Loucy (cell line): ENCODE measurements around the gene ATP10B.

Source experiments
- H2AFZ ChIP-seq: fragments of 200-600 bp; sonication (generic); 2 replicates; pipeline ENCODE4 v1.6.0; 2016; ENCODE audit warnings: antibody characterized with exemption, mild to moderate bottlenecking, low read length, moderate library complexity
- H3F3A ChIP-seq: fragments of 200-600 bp; 2 replicates; pipeline ENCODE4 v1.6.0; 2016; ENCODE audit warnings: antibody characterized with exemption, low read depth, mild to moderate bottlenecking
- H3K27me3 ChIP-seq: fragments of 200-600 bp; sonication (generic); 2 replicates; pipeline ENCODE4 v1.6.1; 2014; ENCODE audit warnings: low read length, mild to moderate bottlenecking; ENCODE audit not compliant: insufficient read depth, poor library complexity, severe bottlenecking
- H3K36me3 ChIP-seq: fragments of 200-600 bp; sonication (generic); 2 replicates; pipeline ENCODE4 v1.6.1; 2016; ENCODE audit warnings: low read length; ENCODE audit not compliant: insufficient read depth
- H3K4me1 ChIP-seq: fragments of 200-600 bp; sonication (generic); 2 replicates; pipeline ENCODE4 v1.5.1; 2014; ENCODE audit warnings: low read length, mild to moderate bottlenecking; ENCODE audit not compliant: insufficient read depth, poor library complexity, severe bottlenecking
- H3K4me2 ChIP-seq: fragments of 200-600 bp; sonication (generic); 2 replicates; pipeline ENCODE4 v1.6.0; 2014; ENCODE audit warnings: antibody characterized with exemption, low read length, low read depth, mild to moderate bottlenecking; ENCODE audit not compliant: poor library complexity, severe bottlenecking
- H3K4me3 ChIP-seq: fragments of 200-600 bp; sonication (generic); 2 replicates; pipeline ENCODE4 v1.5.1; 2014; ENCODE audit warnings: low read length, mild to moderate bottlenecking, mixed read lengths; ENCODE audit not compliant: poor library complexity, severe bottlenecking
- H3K79me2 ChIP-seq: fragments of 200-600 bp; sonication (generic); 2 replicates; pipeline ENCODE4 v1.6.1; 2014; ENCODE audit warnings: low read length; ENCODE audit not compliant: insufficient read depth
- H3K9ac ChIP-seq: fragments of 200-600 bp; sonication (generic); 2 replicates; pipeline ENCODE4 v1.6.0; 2014; ENCODE audit warnings: mild to moderate bottlenecking, low read depth, low read length, moderate library complexity; ENCODE audit not compliant: poor library complexity, severe bottlenecking
- H3K9me2 ChIP-seq: fragments of 200-600 bp; sonication (generic); replicated peaks from 2 replicates; pipeline ENCODE4 v1.6.1; 2016; ENCODE audit warnings: low read depth, low read length, mixed read lengths
- H3K9me3 ChIP-seq: fragments of 200-600 bp; sonication (generic); 2 replicates; pipeline ENCODE4 v1.6.1; 2014; ENCODE audit warnings: mild to moderate bottlenecking, antibody characterized with exemption, low read length, low read depth; ENCODE audit not compliant: insufficient read depth
- H4K20me1 ChIP-seq: fragments of 200-600 bp; sonication (generic); 2 replicates; pipeline ENCODE4 v1.6.0; 2014; ENCODE audit warnings: antibody characterized with exemption, low read length, mild to moderate bottlenecking; ENCODE audit not compliant: insufficient read depth, poor library complexity, severe bottlenecking
- EZH2phosphoT487 ChIP-seq: fragments of 200-600 bp; IDR thresholded peaks from 2 replicates; pipeline ENCODE4 v1.6.1; 2018; ENCODE audit warnings: antibody characterized with exemption, mild to moderate bottlenecking, moderate library complexity, borderline replicate concordance
- TF ChIP-seq, protein P1 (sequence below): fragments of 200-600 bp; sonication (generic); conservative IDR thresholded peaks from 2 replicates; pipeline ENCODE4 v1.5.1; 2014; ENCODE audit warnings: mild to moderate bottlenecking, antibody characterized with exemption, low read length

The ATP10B gene

DNA sequence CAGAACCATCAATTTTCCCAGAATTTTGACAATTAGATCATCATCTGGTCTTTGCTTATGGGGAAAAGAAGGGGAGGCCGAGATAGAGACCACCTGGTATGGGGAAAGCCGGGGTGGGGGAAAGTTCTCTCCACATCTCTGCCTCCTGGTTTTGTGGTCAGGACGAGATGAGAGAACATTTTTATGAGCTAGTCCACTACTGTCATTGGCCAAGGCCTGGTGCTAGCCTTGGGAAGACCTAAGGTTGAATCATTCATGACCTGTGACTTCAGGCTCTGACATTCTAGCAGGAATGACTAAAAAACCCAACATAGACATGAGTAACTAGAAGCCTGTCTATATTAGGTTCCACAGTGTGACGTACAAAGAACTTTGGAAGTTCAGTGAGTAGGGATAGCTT lies 295.2 kb downstream of the ATP10B start:
- no peaks in the 10 kb centered on the region for H3K9me2 ChIP-seq
- no peaks in the 10 kb centered on the region for H3F3A ChIP-seq
- H3K36me3 ChIP-seq, result no peaks in the 10 kb centered on the region
- H3K9ac ChIP-seq, result no peak overlapping the region
- H3K27me3 ChIP-seq, result no peaks in the 10 kb centered on the region
- no peaks in the 10 kb centered on the region for H4K20me1 ChIP-seq
- TF ChIP-seq, protein P1, sequence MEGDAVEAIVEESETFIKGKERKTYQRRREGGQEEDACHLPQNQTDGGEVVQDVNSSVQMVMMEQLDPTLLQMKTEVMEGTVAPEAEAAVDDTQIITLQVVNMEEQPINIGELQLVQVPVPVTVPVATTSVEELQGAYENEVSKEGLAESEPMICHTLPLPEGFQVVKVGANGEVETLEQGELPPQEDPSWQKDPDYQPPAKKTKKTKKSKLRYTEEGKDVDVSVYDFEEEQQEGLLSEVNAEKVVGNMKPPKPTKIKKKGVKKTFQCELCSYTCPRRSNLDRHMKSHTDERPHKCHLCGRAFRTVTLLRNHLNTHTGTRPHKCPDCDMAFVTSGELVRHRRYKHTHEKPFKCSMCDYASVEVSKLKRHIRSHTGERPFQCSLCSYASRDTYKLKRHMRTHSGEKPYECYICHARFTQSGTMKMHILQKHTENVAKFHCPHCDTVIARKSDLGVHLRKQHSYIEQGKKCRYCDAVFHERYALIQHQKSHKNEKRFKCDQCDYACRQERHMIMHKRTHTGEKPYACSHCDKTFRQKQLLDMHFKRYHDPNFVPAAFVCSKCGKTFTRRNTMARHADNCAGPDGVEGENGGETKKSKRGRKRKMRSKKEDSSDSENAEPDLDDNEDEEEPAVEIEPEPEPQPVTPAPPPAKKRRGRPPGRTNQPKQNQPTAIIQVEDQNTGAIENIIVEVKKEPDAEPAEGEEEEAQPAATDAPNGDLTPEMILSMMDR, result no peak
- TF ChIP-seq EZH2phosphoT487, result no peak
- H3K4me1 ChIP-seq, result no peaks in the 10 kb centered on the region
- H3K4me2 ChIP-seq, result no peak overlapping the region
- no peak overlapping the region for H3K4me3 ChIP-seq
- no peaks in the 10 kb centered on the region for H3K79me2 ChIP-seq
- no peak overlapping the region for H2AFZ ChIP-seq
- H3K9me3 ChIP-seq, result no peaks in the 10 kb centered on the region

DNA sequence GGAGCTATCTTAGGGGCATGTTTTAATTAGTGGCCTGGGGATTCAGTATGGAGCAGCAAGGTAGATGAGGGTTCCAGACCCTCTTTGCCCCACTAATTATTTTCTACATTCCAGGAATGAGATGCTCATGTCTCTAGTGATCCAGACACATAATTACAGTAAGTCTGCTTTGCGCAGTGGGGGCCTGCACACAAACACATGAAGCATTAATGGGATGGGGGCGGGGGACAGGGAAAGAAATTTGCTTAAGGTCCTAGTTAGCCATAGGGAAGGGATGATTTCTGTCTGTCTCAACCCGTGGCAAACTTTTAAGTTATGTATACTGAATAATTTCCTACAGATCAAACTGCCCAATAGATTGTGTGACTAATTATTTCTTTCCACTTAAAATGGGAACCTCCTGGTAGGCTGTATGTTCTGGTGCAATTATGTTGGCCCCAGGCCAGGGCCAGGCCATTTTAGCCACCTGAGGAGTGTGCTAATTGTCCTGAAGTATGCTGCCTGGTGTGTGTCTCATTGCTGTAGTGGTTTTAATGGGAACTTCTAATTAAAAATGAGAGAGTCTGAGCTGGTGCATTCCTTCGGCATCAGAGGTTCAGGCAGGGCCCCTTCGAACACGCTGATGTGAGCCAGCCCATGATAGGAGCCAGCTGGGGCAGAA lies 295.9 kb downstream of the ATP10B start:
- H3K9me2 ChIP-seq, result no peaks in the 10 kb centered on the region
- H3K27me3 ChIP-seq, result no peaks in the 10 kb centered on the region
- no peak overlapping the region for H3K9ac ChIP-seq
- no peaks in the 10 kb centered on the region for H3K4me1 ChIP-seq
- no peaks in the 10 kb centered on the region for H3K9me3 ChIP-seq
- H3K79me2 ChIP-seq, result no peaks in the 10 kb centered on the region
- H3K4me3 ChIP-seq, result no peak overlapping the region
- H4K20me1 ChIP-seq, result no peaks in the 10 kb centered on the region
- H3K4me2 ChIP-seq, result no peak overlapping the region
- TF ChIP-seq EZH2phosphoT487, result no peak
- TF ChIP-seq, protein P1, result no peak
- H2AFZ ChIP-seq, result no peak overlapping the region
- no peaks in the 10 kb centered on the region for H3K36me3 ChIP-seq
- no peaks in the 10 kb centered on the region for H3F3A ChIP-seq

DNA sequence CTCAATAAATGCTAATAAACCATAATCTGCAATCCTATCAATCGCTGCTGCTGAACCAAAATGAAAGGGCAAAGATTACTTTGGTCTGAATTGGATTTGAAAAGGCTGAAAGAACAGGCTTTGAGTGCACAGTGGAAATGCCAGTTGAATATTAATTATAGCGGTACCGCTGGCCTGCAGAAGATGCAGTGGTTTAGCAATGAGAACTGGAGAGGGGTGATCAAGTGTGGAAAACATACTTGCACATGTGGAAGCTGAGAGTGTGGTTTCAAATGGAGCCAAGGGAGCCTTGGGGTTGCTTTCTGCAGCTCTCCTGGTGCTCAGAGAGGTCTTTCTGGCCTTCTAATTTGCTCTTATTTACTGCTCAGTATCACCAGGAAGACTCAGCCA lies 296.4 kb downstream of the ATP10B start:
- Histone ChIP-seq H3K9ac (no peak overlapping the region), H3K4me1 (no peaks in the 10 kb centered on the region), H2AFZ (no peak overlapping the region), H3K36me3 (no peaks in the 10 kb centered on the region), H3K4me2 (no peak overlapping the region), H4K20me1 (no peaks in the 10 kb centered on the region), H3K9me3 (no peaks in the 10 kb centered on the region), H3K79me2 (no peaks in the 10 kb centered on the region), H3K9me2 (no peaks in the 10 kb centered on the region), H3K4me3 (no peak overlapping the region), H3K27me3 (no peaks in the 10 kb centered on the region), H3F3A (no peaks in the 10 kb centered on the region)
- TF ChIP-seq, protein P1, result no peak
- TF ChIP-seq EZH2phosphoT487, result no peak
